Measurements from ENCODE around the gene VN1R4.
"Not testable (repeated sequence)": the region's sequence is repeated elsewhere in the genome, so short reads cannot be mapped to it uniquely, and the experiment has no call there.

VN1R4 gene

GRCh38 chr19:53267623-53268022 is at the start of gene VN1R4:
TSS of gene VN1R4 (minus strand) at chr19:53267723. CDS start at chr19:53267665, 58 bp downstream.
- not testable (repeated sequence) for H3K4me3 ChIP-seq (replicated peaks; ENCODE audit: low read depth, low read length); H3K36me3 ChIP-seq (ENCODE audit: control insufficient read depth, insufficient read depth, low read length); H3K27me3 ChIP-seq (replicated peaks; ENCODE audit: control insufficient read depth, insufficient read depth, low read length); DNase-seq (ENCODE audit: extremely low read depth, insufficient read length)

- Histone ChIP-seq H3K36me3 (ENCODE audit: control insufficient read depth, insufficient read depth, low read length) (no peaks in the 10 kb centered on the region), H3K27me3 (replicated peaks; ENCODE audit: control insufficient read depth, insufficient read depth, low read length) (no peaks in the 10 kb centered on the region), H3K4me3 (replicated peaks; ENCODE audit: low read depth, low read length) (no peak overlapping the region)
- no peak for TF ChIP-seq CTCF (IDR thresholded peaks at IDR 0.05; ENCODE audit: insufficient read depth, low read length, poor library complexity, severe bottlenecking)
- no peak for DNase-seq (ENCODE audit: extremely low read depth, insufficient read length)
Observed at GRCh38 chr19:53311897-53312296, 44.4 kb upstream of the VN1R4 start.

- H3K4me3 ChIP-seq (replicated peaks; ENCODE audit: low read depth, low read length) = no peak overlapping the region
- no peaks in the 10 kb centered on the region for H3K36me3 ChIP-seq (ENCODE audit: control insufficient read depth, insufficient read depth, low read length)
- DNase-seq (ENCODE audit: extremely low read depth, insufficient read length) = no peak
- no peak for TF ChIP-seq CTCF (IDR thresholded peaks at IDR 0.05; ENCODE audit: insufficient read depth, low read length, poor library complexity, severe bottlenecking)
- no peaks in the 10 kb centered on the region for H3K27me3 ChIP-seq (replicated peaks; ENCODE audit: control insufficient read depth, insufficient read depth, low read length)
Observed at GRCh38 chr19:53311044-53311443, 43.5 kb upstream of the VN1R4 start.

- H3K4me3 ChIP-seq (replicated peaks; ENCODE audit: low read depth, low read length) = no peak overlapping the region
- H3K27me3 ChIP-seq (replicated peaks; ENCODE audit: control insufficient read depth, insufficient read depth, low read length) = no peaks in the 10 kb centered on the region
- no peak for DNase-seq (ENCODE audit: extremely low read depth, insufficient read length)
- no peaks in the 10 kb centered on the region for H3K36me3 ChIP-seq (ENCODE audit: control insufficient read depth, insufficient read depth, low read length)
- no peak for TF ChIP-seq CTCF (IDR thresholded peaks at IDR 0.05; ENCODE audit: insufficient read depth, low read length, poor library complexity, severe bottlenecking)
Observed at GRCh38 chr19:53308339-53308811, 40.9 kb upstream of the VN1R4 start.

- H3K36me3 ChIP-seq (ENCODE audit: control insufficient read depth, insufficient read depth, low read length); H3K4me3 ChIP-seq (replicated peaks; ENCODE audit: low read depth, low read length); H3K27me3 ChIP-seq (replicated peaks; ENCODE audit: control insufficient read depth, insufficient read depth, low read length); DNase-seq (ENCODE audit: extremely low read depth, insufficient read length): not testable (repeated sequence)
Observed at GRCh38 chr19:53301341-53301740, 33.8 kb upstream of the VN1R4 start.

GRCh38 chr19:53294786-53295441 is 27.4 kb upstream of the VN1R4 start:
- no peaks in the 10 kb centered on the region for H3K27me3 ChIP-seq (replicated peaks; ENCODE audit: control insufficient read depth, insufficient read depth, low read length)
- no peaks in the 10 kb centered on the region for H3K36me3 ChIP-seq (ENCODE audit: control insufficient read depth, insufficient read depth, low read length)
- TF ChIP-seq CTCF (IDR thresholded peaks at IDR 0.05; ENCODE audit: insufficient read depth, low read length, poor library complexity, severe bottlenecking) = no peak
- no peak for DNase-seq (ENCODE audit: extremely low read depth, insufficient read length)
- no peak overlapping the region for H3K4me3 ChIP-seq (replicated peaks; ENCODE audit: low read depth, low read length)
